ENCODE data around the gene TMC3.

- TF ChIP-seq CTCF (IDR thresholded peaks at IDR 0.05; ENCODE audit: low read depth, low read length) (no peak), EZH2phosphoT487 (IDR thresholded peaks at IDR 0.05; ENCODE audit: low read depth) (no peak)
These were observed 74.3 kb downstream of the TMC3 start for GRCh38 chr15:81299630-81300273.
